GM23338 (cell line): ENCODE results near the gene DDRGK1. TPM values are rescaled to one million over a fixed set of nuclear protein-coding genes. Genes with fewer than 3 reads are reported as not detected.

Source experiments
- ATAC-seq: fragments of 200-7000 bp; cut with Tn5 transposase; 3 replicates; pipeline ENCODE4 v1.9.1; 2020
- DNase-seq: peaks from one replicate; pipeline ENCODE4 v3.0.0-alpha.2; 2015; ENCODE audit warnings: low spot score
- H2AFZ ChIP-seq: fragments of 200-600 bp; sonication (generic); 2 replicates; pipeline ENCODE4 v1.8.0; 2016; ENCODE audit warnings: antibody characterized with exemption, mild to moderate bottlenecking, moderate library complexity
- H3F3A ChIP-seq: fragments of 200-600 bp; sonication (generic); replicated peaks from 2 replicates; pipeline ENCODE4 v1.8.0; 2017; ENCODE audit warnings: antibody characterized with exemption, mixed run types, low read depth
- H3K27ac ChIP-seq: fragments of 200-600 bp; sonication (generic); 2 replicates; pipeline ENCODE4 v1.6.1; 2016; ENCODE audit warnings: low read depth
- H3K27me3 ChIP-seq: fragments of 200-600 bp; sonication (generic); 2 replicates; pipeline ENCODE4 v1.8.0; 2016; ENCODE audit warnings: mild to moderate bottlenecking, mixed run types, moderate library complexity; ENCODE audit not compliant: insufficient read depth
- H3K36me3 ChIP-seq: fragments of 200-600 bp; sonication (generic); 2 replicates; pipeline ENCODE4 v1.8.0; 2016; ENCODE audit warnings: mild to moderate bottlenecking; ENCODE audit not compliant: insufficient read depth
- H3K4me1 ChIP-seq: fragments of 200-600 bp; sonication (generic); 2 replicates; pipeline ENCODE4 v1.8.0; 2016; ENCODE audit warnings: mild to moderate bottlenecking, moderate library complexity; ENCODE audit not compliant: insufficient read depth
- H3K4me2 ChIP-seq: fragments of 200-600 bp; sonication (generic); 2 replicates; pipeline ENCODE4 v1.7.1; 2017; ENCODE audit warnings: mixed run types
- H3K4me3 ChIP-seq: fragments of 200-600 bp; sonication (generic); 2 replicates; pipeline ENCODE4 v1.6.1; 2016; ENCODE audit warnings: mixed run types
- H3K79me2 ChIP-seq: fragments of 200-600 bp; sonication (generic); replicated peaks from 2 replicates; pipeline ENCODE4 v1.8.0; 2017; ENCODE audit warnings: mild to moderate bottlenecking; ENCODE audit not compliant: insufficient read depth
- H3K9me2 ChIP-seq: fragments of 200-600 bp; sonication (generic); 2 replicates; pipeline ENCODE4 v1.8.0; 2017; ENCODE audit not compliant: insufficient read depth
- H4K20me1 ChIP-seq: fragments of 200-600 bp; sonication (generic); replicated peaks from 2 replicates; pipeline ENCODE4 v1.8.0; 2017; ENCODE audit warnings: mild to moderate bottlenecking; ENCODE audit not compliant: insufficient read depth
- H3K27ac Mint-ChIP-seq: 2 replicates; pipeline ENCODE4 v1.8.0; 2020; ENCODE audit warnings: inconsistent platforms, mild to moderate bottlenecking, moderate library complexity, mixed read lengths
- H3K27me3 Mint-ChIP-seq: 3 replicates; pipeline ENCODE4 v1.8.0; 2022; ENCODE audit warnings: low read depth, mild to moderate bottlenecking, moderate library complexity, mixed read lengths, inconsistent platforms; ENCODE audit not compliant: insufficient read depth, poor library complexity
- H3K36me3 Mint-ChIP-seq: 3 replicates; pipeline ENCODE4 v1.8.0; 2021; ENCODE audit warnings: low read depth, mild to moderate bottlenecking, inconsistent platforms, moderate library complexity, mixed read lengths
- H3K4me1 Mint-ChIP-seq: 3 replicates; pipeline ENCODE4 v1.8.0; 2020; ENCODE audit warnings: mild to moderate bottlenecking, inconsistent platforms, mixed read lengths
- H3K4me3 Mint-ChIP-seq: 3 replicates; pipeline ENCODE4 v1.8.0; 2021; ENCODE audit warnings: moderate library complexity, mild to moderate bottlenecking, inconsistent platforms, mixed read lengths
- H3K9me3 Mint-ChIP-seq: 3 replicates; pipeline ENCODE4 v1.8.0; 2020; ENCODE audit warnings: moderate library complexity, mild to moderate bottlenecking, inconsistent platforms, mixed read lengths
- CREB1 ChIP-seq: fragments of 250-450 bp; sonication (Bioruptor Pico); IDR thresholded peaks from 2 replicates; pipeline ENCODE4 v1.5.0; 2020; ENCODE audit warnings: low read depth, mild to moderate bottlenecking, moderate library complexity
- EZH2 ChIP-seq: fragments of 200-600 bp; sonication (generic); IDR thresholded peaks from one replicate; pipeline ENCODE4 v1.8.0; 2017; ENCODE audit warnings: antibody characterized with exemption, mild to moderate bottlenecking, low read depth; ENCODE audit not compliant: unreplicated experiment
- JUNB ChIP-seq: IDR thresholded peaks from one replicate; pipeline ENCODE4 v1.6.1; 2016; ENCODE audit warnings: antibody characterized with exemption; ENCODE audit not compliant: unreplicated experiment
- POLR2AphosphoS5 ChIP-seq: IDR thresholded peaks from 2 replicates; pipeline ENCODE4 v1.6.1; 2016; ENCODE audit warnings: antibody characterized with exemption, low read depth
- ZNF114 ChIP-seq: fragments of 250-450 bp; sonication (Bioruptor Pico); IDR thresholded peaks from 2 replicates; pipeline ENCODE4 v1.5.0; 2020; ENCODE audit warnings: mild to moderate bottlenecking, moderate library complexity
- polyA plus RNA-seq: library from polyadenylated mRNA; unstranded; fragments of >200 nt; fragmentation: Nextera tagmentation; extraction: Ambion mirVana; gene quantifications from 2 replicates; pipeline ENCODE4 v1.2.1, GENCODE V29; 2016
- total RNA-seq: library from RNA; depleted of rRNA; stranded (reverse); fragments of >200 nt; shearing (Covaris generic); gene quantifications from 2 replicates; pipeline ENCODE4 v1.2.3, GENCODE V29; 2014
- TF ChIP-seq, protein P1 (sequence below): fragments of 250-450 bp; sonication (Bioruptor Pico); IDR thresholded peaks from 2 replicates; pipeline ENCODE4 v1.5.0; 2020; ENCODE audit warnings: mild to moderate bottlenecking, moderate library complexity
- TF ChIP-seq, protein P2 (sequence below): IDR thresholded peaks from 2 replicates; pipeline ENCODE4 v1.6.1; 2016; ENCODE audit warnings: antibody characterized with exemption

Gene DDRGK1
- total and polyA plus RNA-seq, 2 experiments from 2014 or later = 44.0 to 45.5 TPM

DNA sequence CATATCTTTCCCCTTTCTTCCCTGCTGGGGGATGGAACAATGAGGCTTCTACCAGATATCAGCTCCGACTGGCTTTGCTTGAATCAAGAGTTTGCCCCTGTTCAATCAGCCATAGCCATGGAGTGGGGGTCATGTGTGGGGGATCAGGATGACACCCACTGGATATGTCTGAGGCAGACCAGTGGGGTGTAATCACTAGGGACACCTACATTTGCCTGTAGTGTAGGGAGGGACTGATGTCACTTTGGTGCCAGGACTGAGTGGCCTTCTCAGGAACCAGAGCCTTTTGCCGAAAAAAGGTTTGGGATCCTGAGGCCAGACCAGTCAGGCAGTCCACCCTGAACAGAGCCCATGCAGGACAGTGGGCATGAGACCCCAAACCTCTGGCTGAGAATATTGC, 5.9 kb upstream of the DDRGK1 start:
- Histone ChIP-seq H3K4me1 (0 out of 2 replicates have a peak, but pooled peaks cover 10% of the 10 kb centered on the region), H3K9me2 (no peaks in the 10 kb centered on the region), H3K27ac (no peak overlapping the region), H3K27me3 (no peaks in the 10 kb centered on the region), H3K79me2 (peaks cover 28% of the 10 kb centered on the region), H3K36me3 (peaks cover 7% of the 10 kb centered on the region; the same call in 1 of the 2 replicates), H3K4me2 (peak overlapping the region; percentile 99), H4K20me1 (peaks cover 9% of the 10 kb centered on the region; the same call in 1 of the 2 replicates), H3F3A (no peaks in the 10 kb centered on the region), H2AFZ (no peak overlapping the region; the same call in 1 of the 2 replicates), H3K4me3 (peak overlapping the region; percentile 97)
- ATAC-seq (no peak), DNase-seq (no peak)
- Mint-ChIP-seq H3K4me1 (peaks cover 4% of the 10 kb centered on the region; the same call in 1 of the 3 replicates), H3K27ac (no peak overlapping the region), H3K27me3 (peaks cover 4% of the 10 kb centered on the region), H3K36me3 (peaks cover 24% of the 10 kb centered on the region), H3K9me3 (no peaks in the 10 kb centered on the region), H3K4me3 (peak overlapping the region; percentile 86)
- TF ChIP-seq POLR2AphosphoS5 (no peak), JUNB (no peak), CREB1 (CRISPR knock-in tag) (no peak), ZNF114 (no peak), EZH2 (no peak)
- TF ChIP-seq, protein P1, sequence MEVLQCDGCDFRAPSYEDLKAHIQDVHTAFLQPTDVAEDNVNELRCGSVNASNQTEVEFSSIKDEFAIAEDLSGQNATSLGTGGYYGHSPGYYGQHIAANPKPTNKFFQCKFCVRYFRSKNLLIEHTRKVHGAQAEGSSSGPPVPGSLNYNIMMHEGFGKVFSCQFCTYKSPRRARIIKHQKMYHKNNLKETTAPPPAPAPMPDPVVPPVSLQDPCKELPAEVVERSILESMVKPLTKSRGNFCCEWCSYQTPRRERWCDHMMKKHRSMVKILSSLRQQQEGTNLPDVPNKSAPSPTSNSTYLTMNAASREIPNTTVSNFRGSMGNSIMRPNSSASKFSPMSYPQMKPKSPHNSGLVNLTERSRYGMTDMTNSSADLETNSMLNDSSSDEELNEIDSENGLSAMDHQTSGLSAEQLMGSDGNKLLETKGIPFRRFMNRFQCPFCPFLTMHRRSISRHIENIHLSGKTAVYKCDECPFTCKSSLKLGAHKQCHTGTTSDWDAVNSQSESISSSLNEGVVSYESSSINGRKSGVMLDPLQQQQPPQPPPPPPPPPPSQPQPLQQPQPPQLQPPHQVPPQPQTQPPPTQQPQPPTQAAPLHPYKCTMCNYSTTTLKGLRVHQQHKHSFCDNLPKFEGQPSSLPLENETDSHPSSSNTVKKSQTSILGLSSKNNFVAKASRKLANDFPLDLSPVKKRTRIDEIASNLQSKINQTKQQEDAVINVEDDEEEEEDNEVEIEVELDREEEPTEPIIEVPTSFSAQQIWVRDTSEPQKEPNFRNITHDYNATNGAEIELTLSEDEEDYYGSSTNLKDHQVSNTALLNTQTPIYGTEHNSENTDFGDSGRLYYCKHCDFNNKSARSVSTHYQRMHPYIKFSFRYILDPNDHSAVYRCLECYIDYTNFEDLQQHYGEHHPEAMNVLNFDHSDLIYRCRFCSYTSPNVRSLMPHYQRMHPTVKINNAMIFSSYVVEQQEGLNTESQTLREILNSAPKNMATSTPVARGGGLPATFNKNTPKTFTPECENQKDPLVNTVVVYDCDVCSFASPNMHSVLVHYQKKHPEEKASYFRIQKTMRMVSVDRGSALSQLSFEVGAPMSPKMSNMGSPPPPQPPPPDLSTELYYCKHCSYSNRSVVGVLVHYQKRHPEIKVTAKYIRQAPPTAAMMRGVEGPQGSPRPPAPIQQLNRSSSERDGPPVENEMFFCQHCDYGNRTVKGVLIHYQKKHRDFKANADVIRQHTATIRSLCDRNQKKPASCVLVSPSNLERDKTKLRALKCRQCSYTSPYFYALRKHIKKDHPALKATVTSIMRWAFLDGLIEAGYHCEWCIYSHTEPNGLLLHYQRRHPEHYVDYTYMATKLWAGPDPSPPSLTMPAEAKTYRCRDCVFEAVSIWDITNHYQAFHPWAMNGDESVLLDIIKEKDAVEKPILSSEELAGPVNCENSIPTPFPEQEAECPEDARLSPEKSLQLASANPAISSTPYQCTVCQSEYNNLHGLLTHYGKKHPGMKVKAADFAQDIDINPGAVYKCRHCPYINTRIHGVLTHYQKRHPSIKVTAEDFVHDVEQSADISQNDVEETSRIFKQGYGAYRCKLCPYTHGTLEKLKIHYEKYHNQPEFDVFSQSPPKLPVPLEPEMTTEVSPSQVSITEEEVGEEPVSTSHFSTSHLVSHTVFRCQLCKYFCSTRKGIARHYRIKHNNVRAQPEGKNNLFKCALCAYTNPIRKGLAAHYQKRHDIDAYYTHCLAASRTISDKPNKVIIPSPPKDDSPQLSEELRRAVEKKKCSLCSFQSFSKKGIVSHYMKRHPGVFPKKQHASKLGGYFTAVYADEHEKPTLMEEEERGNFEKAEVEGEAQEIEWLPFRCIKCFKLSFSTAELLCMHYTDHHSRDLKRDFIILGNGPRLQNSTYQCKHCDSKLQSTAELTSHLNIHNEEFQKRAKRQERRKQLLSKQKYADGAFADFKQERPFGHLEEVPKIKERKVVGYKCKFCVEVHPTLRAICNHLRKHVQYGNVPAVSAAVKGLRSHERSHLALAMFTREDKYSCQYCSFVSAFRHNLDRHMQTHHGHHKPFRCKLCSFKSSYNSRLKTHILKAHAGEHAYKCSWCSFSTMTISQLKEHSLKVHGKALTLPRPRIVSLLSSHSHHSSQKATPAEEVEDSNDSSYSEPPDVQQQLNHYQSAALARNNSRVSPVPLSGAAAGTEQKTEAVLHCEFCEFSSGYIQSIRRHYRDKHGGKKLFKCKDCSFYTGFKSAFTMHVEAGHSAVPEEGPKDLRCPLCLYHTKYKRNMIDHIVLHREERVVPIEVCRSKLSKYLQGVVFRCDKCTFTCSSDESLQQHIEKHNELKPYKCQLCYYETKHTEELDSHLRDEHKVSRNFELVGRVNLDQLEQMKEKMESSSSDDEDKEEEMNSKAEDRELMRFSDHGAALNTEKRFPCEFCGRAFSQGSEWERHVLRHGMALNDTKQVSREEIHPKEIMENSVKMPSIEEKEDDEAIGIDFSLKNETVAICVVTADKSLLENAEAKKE = no peak
- TF ChIP-seq, protein P2, sequence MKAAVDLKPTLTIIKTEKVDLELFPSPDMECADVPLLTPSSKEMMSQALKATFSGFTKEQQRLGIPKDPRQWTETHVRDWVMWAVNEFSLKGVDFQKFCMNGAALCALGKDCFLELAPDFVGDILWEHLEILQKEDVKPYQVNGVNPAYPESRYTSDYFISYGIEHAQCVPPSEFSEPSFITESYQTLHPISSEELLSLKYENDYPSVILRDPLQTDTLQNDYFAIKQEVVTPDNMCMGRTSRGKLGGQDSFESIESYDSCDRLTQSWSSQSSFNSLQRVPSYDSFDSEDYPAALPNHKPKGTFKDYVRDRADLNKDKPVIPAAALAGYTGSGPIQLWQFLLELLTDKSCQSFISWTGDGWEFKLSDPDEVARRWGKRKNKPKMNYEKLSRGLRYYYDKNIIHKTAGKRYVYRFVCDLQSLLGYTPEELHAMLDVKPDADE = no peak
